ENCODE data around the gene NLRC3.

NLRC3 gene

GRCh38 chr16:3597676-3598075, 20.5 kb upstream of the NLRC3 start:
- DNase-seq: no peak

GRCh38 chr16:3597226-3597625, 20.0 kb upstream of the NLRC3 start:
- DNase-seq: no peak

DNA sequence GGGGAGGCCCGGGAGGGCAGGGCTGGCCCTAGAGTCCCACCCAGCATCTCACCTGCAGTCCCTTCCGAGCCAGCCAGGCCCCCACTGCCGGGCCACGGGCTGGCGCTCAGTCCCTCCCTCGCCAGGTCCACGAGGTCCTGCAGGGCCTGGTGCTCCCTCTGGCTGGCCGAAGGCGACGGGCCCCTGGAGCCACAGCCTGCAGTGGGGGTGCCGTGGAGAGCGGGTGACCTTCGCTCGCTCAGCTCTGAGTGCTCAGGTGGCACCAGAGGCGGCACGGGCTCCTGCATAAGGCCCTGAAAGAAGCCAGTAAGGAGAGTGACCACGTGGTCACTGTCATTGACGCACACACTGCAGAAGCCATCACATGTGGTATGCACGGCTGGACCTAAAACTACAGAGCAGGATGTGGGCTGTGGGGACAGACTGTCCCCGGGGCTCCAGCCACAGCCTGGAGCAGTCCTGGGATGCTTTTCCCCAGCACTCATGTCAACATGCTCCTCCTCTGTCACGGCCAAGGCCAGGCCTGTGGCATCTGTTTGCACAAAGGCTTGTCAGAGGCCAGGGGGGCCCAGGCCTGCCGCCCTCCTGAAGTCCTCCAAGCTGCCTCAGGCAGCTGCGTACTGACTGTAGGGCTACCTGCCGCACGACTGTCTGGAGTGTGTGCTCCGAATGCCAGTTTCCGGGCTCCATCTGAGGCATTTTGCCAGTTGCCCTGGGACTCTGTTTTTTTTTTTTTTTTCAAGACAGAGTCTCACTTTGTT, 19.1 kb upstream of the NLRC3 start:
- DNase-seq: no peak

DNA sequence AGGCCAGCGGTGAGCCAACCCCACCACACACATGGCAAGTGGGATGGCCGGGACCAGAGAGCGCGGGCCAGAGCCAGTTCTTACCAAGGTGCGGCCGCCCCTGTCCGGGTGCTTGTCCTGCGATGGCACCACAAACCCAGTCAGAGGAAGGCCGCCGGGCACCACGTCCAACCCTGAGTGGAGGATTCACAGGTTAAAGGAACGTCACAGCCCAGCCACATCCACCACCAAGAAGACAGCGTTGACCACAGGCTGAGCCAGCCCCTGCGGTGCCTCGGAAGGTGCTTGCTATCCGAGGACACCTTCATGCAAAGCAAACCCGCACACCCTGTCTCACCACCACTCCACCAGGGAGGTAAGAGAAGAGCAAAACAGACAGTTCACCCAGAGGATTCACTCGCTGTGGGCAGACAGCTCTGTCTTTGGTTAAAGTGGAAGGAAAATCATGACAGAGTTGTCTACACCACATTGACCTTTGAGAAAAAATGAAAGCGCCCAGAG, 18.4 kb upstream of the NLRC3 start:
- no peak for DNase-seq

- DNase-seq: no peak
These were observed 17.9 kb upstream of the NLRC3 start for GRCh38 chr16:3595110-3595486.

- DNase-seq: no peak
These were observed 17.3 kb upstream of the NLRC3 start for GRCh38 chr16:3594316-3595109.

GRCh38 chr16:3592559-3592958, 15.4 kb upstream of the NLRC3 start:
- no peak for DNase-seq

GRCh38 chr16:3591991-3592390, 14.8 kb upstream of the NLRC3 start:
- DNase-seq: no peak

DNA sequence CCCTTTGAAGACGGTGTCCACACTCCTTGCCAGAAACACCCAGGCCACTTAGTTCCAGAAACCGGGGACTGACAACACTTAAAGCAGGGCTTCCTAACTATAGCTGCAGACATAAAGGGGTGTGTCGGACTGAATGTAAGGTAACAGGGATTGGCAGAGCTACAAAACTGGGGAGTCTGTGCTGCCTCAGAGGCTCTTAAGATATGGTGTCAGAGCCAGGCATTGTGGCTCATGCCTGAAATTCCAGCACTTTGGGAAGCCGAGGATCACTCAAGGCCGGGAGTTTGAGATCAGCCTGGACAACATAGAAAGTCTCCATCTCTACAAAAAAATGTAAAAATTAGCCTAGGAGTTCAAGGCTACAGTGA, 14.2 kb upstream of the NLRC3 start:
- DNase-seq: no peak

DNA sequence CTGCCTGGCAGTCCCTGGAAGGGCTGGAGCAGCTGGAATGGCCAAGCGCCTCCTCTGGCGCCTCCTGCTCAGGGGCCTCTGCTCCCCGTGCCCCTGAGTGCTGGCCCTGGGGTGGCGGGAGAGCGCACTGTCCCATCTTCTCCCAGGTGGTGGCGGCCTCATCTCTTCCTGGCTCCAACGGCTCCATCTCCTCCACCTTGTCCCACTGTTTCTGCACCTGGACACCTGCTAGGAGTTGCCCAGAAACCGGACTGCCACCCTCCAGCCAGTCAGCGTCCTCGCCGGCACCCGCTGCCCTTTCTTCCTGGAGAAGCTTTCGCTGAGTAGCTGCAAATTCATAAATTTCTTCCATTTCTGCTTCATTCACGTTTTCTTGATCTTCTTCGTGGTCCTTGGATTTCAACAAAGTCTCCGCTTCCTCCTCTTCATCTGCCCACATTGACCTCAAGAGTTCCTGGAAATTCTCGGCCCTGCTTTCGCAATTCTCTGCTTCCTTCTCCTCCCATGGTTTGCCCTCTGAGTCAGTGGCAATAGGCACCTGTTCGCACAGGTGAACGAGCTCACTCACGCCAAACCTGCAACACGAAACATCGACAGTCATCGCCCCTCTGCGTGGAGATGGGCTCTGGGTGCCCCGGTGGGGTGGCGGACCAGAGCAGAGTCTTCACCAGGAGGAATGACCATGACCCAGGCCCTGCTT, 13.7 kb upstream of the NLRC3 start:
- no peak for DNase-seq

DNA sequence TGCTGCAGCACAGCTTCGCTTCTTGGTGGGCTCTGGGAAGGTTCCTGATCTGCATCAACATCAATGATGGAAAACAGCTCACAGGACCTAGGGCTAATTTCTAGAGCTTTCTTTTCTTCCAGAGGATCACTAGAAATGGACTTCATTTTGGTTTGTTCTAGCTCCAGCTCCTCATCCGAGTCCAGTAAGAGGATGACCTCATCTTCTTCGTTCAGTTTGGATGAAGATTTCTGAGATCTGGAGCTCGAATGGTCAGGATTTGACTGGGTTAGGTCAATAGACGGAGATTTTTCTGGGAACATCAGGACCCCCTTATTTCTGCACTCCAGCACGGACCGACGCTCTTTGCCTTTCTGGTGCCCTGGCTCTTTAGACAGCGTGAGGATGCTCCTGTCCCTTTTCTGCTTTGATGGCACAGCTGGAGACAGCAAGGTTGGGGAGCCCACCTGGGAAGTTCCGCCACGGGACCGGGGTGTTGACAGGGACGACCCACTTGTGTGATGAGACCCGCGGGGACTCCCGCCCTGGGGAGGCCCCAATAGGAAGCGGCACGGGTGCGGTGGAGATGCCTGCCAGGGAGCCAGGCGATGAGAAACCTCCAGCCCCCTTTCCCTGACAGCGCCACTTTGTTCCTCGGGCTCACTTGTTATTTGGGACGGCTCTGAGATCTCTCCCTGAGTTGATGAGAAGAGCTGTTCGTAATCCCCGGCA, 12.9 kb upstream of the NLRC3 start:
- DNase-seq: no peak

DNA sequence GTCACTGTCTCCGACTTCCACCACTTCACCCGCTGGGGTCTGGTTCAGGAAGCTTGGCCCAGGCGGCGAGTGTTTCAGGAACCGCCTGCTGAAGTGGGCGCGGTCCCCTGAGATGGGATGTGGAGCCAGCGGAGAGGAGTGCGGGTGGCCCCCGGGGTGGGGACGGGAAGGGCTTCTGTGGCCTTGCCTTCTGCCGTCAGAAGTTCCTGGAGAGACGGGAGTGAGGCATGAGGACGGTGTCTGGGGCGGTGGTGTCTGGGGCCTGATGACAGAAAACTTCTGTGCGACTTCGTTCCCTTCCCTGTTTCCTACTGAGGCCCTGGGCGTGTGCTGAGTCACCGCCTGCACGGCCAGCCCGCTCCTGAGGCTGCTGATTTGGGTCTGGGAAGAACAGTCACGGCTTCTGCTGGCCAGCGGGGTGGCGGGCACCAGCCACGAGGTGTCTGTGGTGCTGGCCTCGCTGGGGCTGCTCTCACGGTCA, 12.3 kb upstream of the NLRC3 start:
- DNase-seq: no peak

DNA sequence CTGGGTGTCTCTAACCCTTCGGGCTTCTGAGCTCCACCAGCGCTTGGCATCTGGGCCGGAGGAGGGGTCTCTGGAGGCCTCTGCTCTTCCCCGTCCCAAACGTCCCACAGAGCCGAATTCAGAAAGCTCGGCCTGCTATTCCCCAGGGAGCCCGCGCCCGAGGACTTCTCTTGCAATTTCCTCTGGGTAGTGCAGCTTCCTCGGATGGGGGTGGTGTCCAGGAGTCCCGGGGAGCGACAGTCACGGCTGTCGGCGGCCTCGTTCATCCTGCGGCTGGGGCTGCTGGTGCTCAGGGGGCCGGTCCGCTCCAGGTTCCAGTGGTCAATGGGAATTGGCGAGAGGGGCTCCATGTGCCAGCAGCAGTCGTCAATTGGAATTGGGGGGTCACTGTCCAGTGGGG, 11.8 kb upstream of the NLRC3 start:
- DNase-seq: no peak

GRCh38 chr16:3587547-3588110, 10.4 kb upstream of the NLRC3 start:
- DNase-seq: no peak

DNA sequence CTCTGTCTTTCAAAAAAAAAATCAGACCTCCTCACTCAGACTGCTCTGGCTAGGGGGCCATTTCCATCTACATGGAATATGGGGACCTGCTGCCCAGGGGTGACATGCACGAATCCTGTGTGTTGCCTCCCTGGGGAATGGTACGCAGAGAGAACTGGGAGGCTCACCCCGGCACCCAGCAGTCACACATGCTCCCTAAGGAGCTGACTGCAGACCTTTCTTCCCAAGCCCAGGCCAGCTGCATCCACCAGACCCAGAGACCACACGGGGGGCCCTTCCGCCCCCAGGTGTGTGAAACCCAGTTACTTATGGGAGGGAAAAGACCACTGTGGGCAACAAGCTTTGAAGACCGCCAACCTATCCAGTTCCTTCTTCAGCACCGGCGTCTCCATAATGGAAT, 7.2 kb upstream of the NLRC3 start:
- no peak for DNase-seq

DNA sequence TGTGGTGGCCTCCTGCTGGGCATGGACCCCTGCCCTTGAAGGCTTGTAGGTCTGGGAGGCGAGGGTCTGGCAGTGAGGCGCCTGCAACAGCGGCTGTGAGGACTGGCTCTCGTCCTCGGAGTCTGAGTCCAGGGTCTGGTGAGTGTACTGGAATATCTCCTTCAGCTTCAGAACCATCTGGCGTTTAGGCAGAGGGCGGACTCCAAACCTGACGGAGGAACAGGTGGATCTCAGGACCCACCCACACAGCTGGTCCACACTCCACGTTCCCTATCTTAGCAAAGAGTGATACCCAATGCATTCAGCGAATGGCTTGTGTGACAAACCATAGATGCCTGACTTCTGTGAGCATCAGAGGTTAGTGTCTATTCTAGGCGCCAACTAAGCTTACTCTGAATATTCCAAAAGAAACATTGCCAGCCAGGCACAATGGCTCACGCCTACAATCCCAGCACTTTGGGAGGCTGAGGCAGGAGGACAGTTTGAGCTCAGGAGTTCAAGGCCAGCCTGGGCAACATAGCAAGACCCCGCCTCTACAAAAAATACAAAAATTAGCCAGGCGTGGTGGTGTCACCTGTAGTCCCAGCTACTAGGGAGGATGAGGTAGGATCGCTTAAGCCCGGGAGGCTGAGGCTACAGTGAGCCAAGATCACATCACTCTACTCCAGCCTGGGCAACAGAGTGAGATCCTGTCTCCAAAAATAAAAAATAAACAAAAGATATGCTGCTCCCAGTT, 6.3 kb upstream of the NLRC3 start:
- no peak for DNase-seq

- no peak for DNase-seq
These were observed 5.3 kb upstream of the NLRC3 start for GRCh38 chr16:3582276-3583165.

GRCh38 chr16:3581392-3581791, 4.2 kb upstream of the NLRC3 start:
- no peak for DNase-seq

GRCh38 chr16:3580686-3581085, 3.5 kb upstream of the NLRC3 start:
- peak; percentile 46 for DNase-seq

DNA sequence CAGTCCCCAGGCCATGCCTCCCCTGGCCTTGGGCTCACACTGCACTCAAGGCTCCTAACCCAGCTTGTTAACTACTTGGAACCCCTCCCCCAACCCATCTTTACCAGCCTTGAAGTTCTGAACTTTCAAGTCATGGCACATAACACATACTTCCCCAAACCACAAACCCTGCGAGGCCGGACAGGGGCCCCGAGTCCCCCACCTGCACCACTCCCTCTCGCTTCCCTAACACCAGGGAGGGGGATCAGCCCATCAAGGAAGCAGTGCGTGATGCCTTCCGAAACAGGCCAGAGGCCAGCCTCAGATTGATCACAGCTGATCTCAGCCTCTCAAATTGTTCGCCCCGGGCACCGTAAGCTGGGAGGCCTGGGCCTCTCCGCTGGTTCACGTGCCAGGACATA, 3.0 kb upstream of the NLRC3 start:
- DNase-seq: peak; percentile 25

- DNase-seq: no peak
These were observed 2.6 kb upstream of the NLRC3 start for GRCh38 chr16:3579776-3580175.
